Activated B cell treated with CpG ODN at 0.5 μM for 24 hours (primary cell): ENCODE data around the gene PRKN. TPM values are rescaled to one million over a fixed set of nuclear protein-coding genes. Genes with fewer than 3 reads are reported as not detected.
A peak's percentile ranks its signal among the peaks of the same experiment; 100 is the strongest.

Experiments
- ATAC-seq: fragments of 200-7000 bp; cut with Tn5 transposase; one replicate; pipeline ENCODE4 v1.10.0; 2021; ENCODE audit warnings: low read depth, mild to moderate bottlenecking, moderate library complexity
- CTCF ChIA-PET: fragments of 350-600 bp; sonication (Branson Sonifier 250); formaldehyde crosslinking; loops from one replicate; lab custom pipeline; 2021; ENCODE audit warnings: antibody characterized with exemption; lab: Charles Lee
- POLR2A ChIA-PET: fragments of 350-600 bp; sonication (Branson Sonifier 250); formaldehyde crosslinking; loops from one replicate; lab custom pipeline; 2021; ENCODE audit warnings: antibody characterized with exemption; lab: Charles Lee
- DNase-seq: peaks from one replicate; pipeline ENCODE4 v3.0.0; 2022
- H3K27ac Mint-ChIP-seq: one replicate; pipeline ENCODE4 v1.8.0; 2020; ENCODE audit warnings: mixed read lengths
- H3K27me3 Mint-ChIP-seq: one replicate; pipeline ENCODE4 v1.8.0; 2021; ENCODE audit warnings: mixed read lengths
- H3K36me3 Mint-ChIP-seq: one replicate; pipeline ENCODE4 v1.8.0; 2021; ENCODE audit warnings: low read depth, mixed read lengths
- H3K4me1 Mint-ChIP-seq: one replicate; pipeline ENCODE4 v1.8.0; 2021; ENCODE audit warnings: mixed read lengths
- H3K4me3 Mint-ChIP-seq: one replicate; pipeline ENCODE4 v1.8.0; 2020; ENCODE audit warnings: mild to moderate bottlenecking, mixed read lengths
- H3K9me3 Mint-ChIP-seq: one replicate; pipeline ENCODE4 v1.8.0; 2020; ENCODE audit warnings: mixed read lengths
- intact Hi-C: fragments of 100-400 bp; cut with micrococcal nuclease; formaldehyde crosslinking; loops from one replicate; pipeline ENCODE4 v1.15.1; 2024
- total RNA-seq: library from RNA; stranded (reverse); gene quantifications from 2 replicates; pipeline ENCODE4 v1.2.3, GENCODE V29; 2022
- TF ChIP-seq, protein P1 (sequence below): fragments of 200-600 bp; IDR thresholded peaks from one replicate; pipeline ENCODE4 v1.8.0; 2022; ENCODE audit warnings: antibody characterized with exemption, mild to moderate bottlenecking

PRKN gene
- total RNA-seq, 1 donor from 2014 or later = 2.3 TPM

DNA sequence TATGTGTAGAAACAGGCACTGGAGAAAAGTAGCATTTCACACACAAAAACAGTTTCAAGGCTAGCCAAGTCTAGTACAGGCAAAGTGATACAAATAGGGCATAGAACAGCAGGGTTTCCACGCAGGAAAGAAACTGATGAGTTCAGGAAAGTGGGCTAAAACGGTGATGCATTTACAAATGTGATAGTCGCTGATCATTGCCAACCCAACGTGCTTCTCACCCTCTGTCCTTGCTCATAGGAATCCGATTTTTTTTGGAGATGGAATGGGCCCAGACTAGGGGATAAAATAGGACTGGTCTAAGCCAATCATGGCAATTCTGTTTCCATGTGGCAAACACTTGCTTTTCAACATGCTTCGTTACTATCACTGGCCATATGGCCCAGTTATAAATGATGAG is 536.6 kb downstream of the PRKN start:
- Mint-ChIP-seq H3K9me3 (peaks cover 6% of the 10 kb centered on the region), H3K36me3 (no peaks in the 10 kb centered on the region), H3K27ac (no peak overlapping the region), H3K4me3 (no peak overlapping the region), H3K4me1 (no peaks in the 10 kb centered on the region), H3K27me3 (no peaks in the 10 kb centered on the region)
- TF ChIP-seq, protein P1, sequence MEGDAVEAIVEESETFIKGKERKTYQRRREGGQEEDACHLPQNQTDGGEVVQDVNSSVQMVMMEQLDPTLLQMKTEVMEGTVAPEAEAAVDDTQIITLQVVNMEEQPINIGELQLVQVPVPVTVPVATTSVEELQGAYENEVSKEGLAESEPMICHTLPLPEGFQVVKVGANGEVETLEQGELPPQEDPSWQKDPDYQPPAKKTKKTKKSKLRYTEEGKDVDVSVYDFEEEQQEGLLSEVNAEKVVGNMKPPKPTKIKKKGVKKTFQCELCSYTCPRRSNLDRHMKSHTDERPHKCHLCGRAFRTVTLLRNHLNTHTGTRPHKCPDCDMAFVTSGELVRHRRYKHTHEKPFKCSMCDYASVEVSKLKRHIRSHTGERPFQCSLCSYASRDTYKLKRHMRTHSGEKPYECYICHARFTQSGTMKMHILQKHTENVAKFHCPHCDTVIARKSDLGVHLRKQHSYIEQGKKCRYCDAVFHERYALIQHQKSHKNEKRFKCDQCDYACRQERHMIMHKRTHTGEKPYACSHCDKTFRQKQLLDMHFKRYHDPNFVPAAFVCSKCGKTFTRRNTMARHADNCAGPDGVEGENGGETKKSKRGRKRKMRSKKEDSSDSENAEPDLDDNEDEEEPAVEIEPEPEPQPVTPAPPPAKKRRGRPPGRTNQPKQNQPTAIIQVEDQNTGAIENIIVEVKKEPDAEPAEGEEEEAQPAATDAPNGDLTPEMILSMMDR = no peak
- CTCF ChIA-PET = no interaction called here
- no peak for DNase-seq
- no peak for ATAC-seq
- POLR2A ChIA-PET = no interaction called here
- intact Hi-C loops = no loop called here

- ChIA-PET POLR2A (no interaction called here), CTCF (no interaction called here)
- DNase-seq (no peak), ATAC-seq (no peak)
- H3K27me3 Mint-ChIP-seq = no peaks in the 10 kb centered on the region
- intact Hi-C loops = no loop called here
- TF ChIP-seq, protein P1 = no peak
- H3K27ac Mint-ChIP-seq = no peak overlapping the region
- peaks cover under 1% of the 10 kb centered on the region for H3K4me1 Mint-ChIP-seq
- H3K4me3 Mint-ChIP-seq = no peak overlapping the region
- peaks cover 3% of the 10 kb centered on the region for H3K9me3 Mint-ChIP-seq
- H3K36me3 Mint-ChIP-seq = no peaks in the 10 kb centered on the region
These were observed 540.2 kb downstream of the PRKN start for GRCh38 chr6:162187168-162187935.

DNA sequence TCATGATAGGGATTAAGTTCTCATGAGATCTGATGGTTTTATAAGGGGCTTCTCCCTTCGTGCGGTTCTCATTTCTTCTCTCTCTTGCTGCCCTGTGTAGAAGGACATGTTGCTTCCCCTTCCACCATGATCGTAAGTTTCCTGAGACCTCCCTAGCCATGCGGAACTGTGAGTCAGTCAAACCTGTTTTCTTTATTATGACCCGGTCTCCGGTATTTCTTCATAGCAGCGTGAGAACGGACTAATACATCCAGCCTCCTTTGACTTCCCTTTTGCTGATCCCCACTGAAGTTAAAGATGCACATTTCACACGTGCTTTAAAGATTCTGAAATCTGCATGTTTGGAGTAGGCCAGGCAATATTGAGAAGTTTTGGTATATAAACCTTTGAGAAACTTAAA is 543.1 kb downstream of the PRKN start:
- ChIA-PET POLR2A (no interaction called here), CTCF (no interaction called here)
- no peaks in the 10 kb centered on the region for H3K36me3 Mint-ChIP-seq
- ATAC-seq = no peak
- H3K4me3 Mint-ChIP-seq = no peak overlapping the region
- peaks cover 13% of the 10 kb centered on the region for H3K4me1 Mint-ChIP-seq
- H3K9me3 Mint-ChIP-seq = peaks cover 3% of the 10 kb centered on the region
- no peak for DNase-seq
- TF ChIP-seq, protein P1 = no peak
- intact Hi-C loops = no loop called here
- no peak overlapping the region for H3K27ac Mint-ChIP-seq
- no peaks in the 10 kb centered on the region for H3K27me3 Mint-ChIP-seq

- ATAC-seq (peak; percentile 45), DNase-seq (no peak)
- H3K4me1 Mint-ChIP-seq = peaks cover 13% of the 10 kb centered on the region
- POLR2A ChIA-PET = no interaction called here
- H3K27me3 Mint-ChIP-seq = no peaks in the 10 kb centered on the region
- no peaks in the 10 kb centered on the region for H3K36me3 Mint-ChIP-seq
- H3K4me3 Mint-ChIP-seq = no peak overlapping the region
- H3K9me3 Mint-ChIP-seq = no peaks in the 10 kb centered on the region
- intact Hi-C loops = no loop called here
- no peak overlapping the region for H3K27ac Mint-ChIP-seq
- CTCF ChIA-PET = no interaction called here
- TF ChIP-seq, protein P1 = no peak
These were observed 545.7 kb downstream of the PRKN start for GRCh38 chr6:162181741-162182401.

- DNase-seq = no peak
- no peak for ATAC-seq
- POLR2A ChIA-PET = no interaction called here
- Mint-ChIP-seq H3K27me3 (no peaks in the 10 kb centered on the region), H3K27ac (no peak overlapping the region), H3K4me1 (peaks cover 13% of the 10 kb centered on the region), H3K9me3 (no peaks in the 10 kb centered on the region), H3K36me3 (no peaks in the 10 kb centered on the region), H3K4me3 (no peak overlapping the region)
- TF ChIP-seq, protein P1 = no peak
- intact Hi-C loops = no loop called here
- CTCF ChIA-PET = no interaction called here
These were observed 546.5 kb downstream of the PRKN start for GRCh38 chr6:162181111-162181510.
